ENCODE results near the gene GDI1. TPM values are rescaled to one million over a fixed set of nuclear protein-coding genes. Genes with fewer than 3 reads are reported as not detected.

The GDI1 gene
- total and polyA plus RNA-seq, 2 of the 8 experiments (the other 6 are each of a cell fraction or from before 2014, with no cell fraction given), result 83.1 to 136 TPM

DNA sequence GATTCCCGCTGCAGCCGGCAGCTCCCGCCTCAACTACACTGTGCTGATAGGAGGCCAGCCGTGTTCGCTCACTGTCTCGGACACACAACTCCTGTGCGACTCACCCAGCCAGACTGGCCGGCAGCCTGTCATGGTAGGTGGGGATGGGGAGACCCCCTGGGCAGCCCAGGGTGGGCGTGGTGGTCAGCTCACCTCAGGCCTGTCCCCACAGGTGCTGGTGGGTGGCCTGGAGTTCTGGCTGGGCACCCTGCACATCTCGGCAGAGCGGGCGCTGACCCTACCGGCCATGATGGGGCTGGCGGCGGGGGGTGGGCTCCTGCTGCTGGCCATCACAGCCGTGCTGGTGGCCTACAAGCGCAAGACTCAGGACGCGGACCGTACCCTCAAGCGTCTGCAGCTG is 30.6 kb downstream of the GDI1 start (continued):
- TF ChIP-seq, protein P1, sequence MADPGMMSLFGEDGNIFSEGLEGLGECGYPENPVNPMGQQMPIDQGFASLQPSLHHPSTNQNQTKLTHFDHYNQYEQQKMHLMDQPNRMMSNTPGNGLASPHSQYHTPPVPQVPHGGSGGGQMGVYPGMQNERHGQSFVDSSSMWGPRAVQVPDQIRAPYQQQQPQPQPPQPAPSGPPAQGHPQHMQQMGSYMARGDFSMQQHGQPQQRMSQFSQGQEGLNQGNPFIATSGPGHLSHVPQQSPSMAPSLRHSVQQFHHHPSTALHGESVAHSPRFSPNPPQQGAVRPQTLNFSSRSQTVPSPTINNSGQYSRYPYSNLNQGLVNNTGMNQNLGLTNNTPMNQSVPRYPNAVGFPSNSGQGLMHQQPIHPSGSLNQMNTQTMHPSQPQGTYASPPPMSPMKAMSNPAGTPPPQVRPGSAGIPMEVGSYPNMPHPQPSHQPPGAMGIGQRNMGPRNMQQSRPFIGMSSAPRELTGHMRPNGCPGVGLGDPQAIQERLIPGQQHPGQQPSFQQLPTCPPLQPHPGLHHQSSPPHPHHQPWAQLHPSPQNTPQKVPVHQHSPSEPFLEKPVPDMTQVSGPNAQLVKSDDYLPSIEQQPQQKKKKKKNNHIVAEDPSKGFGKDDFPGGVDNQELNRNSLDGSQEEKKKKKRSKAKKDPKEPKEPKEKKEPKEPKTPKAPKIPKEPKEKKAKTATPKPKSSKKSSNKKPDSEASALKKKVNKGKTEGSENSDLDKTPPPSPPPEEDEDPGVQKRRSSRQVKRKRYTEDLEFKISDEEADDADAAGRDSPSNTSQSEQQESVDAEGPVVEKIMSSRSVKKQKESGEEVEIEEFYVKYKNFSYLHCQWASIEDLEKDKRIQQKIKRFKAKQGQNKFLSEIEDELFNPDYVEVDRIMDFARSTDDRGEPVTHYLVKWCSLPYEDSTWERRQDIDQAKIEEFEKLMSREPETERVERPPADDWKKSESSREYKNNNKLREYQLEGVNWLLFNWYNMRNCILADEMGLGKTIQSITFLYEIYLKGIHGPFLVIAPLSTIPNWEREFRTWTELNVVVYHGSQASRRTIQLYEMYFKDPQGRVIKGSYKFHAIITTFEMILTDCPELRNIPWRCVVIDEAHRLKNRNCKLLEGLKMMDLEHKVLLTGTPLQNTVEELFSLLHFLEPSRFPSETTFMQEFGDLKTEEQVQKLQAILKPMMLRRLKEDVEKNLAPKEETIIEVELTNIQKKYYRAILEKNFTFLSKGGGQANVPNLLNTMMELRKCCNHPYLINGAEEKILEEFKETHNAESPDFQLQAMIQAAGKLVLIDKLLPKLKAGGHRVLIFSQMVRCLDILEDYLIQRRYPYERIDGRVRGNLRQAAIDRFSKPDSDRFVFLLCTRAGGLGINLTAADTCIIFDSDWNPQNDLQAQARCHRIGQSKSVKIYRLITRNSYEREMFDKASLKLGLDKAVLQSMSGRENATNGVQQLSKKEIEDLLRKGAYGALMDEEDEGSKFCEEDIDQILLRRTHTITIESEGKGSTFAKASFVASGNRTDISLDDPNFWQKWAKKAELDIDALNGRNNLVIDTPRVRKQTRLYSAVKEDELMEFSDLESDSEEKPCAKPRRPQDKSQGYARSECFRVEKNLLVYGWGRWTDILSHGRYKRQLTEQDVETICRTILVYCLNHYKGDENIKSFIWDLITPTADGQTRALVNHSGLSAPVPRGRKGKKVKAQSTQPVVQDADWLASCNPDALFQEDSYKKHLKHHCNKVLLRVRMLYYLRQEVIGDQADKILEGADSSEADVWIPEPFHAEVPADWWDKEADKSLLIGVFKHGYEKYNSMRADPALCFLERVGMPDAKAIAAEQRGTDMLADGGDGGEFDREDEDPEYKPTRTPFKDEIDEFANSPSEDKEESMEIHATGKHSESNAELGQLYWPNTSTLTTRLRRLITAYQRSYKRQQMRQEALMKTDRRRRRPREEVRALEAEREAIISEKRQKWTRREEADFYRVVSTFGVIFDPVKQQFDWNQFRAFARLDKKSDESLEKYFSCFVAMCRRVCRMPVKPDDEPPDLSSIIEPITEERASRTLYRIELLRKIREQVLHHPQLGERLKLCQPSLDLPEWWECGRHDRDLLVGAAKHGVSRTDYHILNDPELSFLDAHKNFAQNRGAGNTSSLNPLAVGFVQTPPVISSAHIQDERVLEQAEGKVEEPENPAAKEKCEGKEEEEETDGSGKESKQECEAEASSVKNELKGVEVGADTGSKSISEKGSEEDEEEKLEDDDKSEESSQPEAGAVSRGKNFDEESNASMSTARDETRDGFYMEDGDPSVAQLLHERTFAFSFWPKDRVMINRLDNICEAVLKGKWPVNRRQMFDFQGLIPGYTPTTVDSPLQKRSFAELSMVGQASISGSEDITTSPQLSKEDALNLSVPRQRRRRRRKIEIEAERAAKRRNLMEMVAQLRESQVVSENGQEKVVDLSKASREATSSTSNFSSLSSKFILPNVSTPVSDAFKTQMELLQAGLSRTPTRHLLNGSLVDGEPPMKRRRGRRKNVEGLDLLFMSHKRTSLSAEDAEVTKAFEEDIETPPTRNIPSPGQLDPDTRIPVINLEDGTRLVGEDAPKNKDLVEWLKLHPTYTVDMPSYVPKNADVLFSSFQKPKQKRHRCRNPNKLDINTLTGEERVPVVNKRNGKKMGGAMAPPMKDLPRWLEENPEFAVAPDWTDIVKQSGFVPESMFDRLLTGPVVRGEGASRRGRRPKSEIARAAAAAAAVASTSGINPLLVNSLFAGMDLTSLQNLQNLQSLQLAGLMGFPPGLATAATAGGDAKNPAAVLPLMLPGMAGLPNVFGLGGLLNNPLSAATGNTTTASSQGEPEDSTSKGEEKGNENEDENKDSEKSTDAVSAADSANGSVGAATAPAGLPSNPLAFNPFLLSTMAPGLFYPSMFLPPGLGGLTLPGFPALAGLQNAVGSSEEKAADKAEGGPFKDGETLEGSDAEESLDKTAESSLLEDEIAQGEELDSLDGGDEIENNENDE (IDR thresholded peaks at IDR 0.05; ENCODE audit: insufficient replicate concordance, low read length), result no peak
- TF ChIP-seq SIRT6 (IDR thresholded peaks at IDR 0.05; ENCODE audit: low read length) (no peak), BRCA1 (IDR thresholded peaks at IDR 0.05; ENCODE audit: low read depth, low read length) (no peak), CHD2 (IDR thresholded peaks at IDR 0.05; ENCODE audit: low read length) (no peak), JUND (IDR thresholded peaks at IDR 0.05; ENCODE audit: low read length) (no peak)

All from H1 (cell line).